Gastroesophageal sphincter (tissue), 3 donors: ENCODE measurements around the gene DOCK10.

ENCODE experiments used
- CTCF ChIP-seq, 4 experiments: fragments of 200-600 bp in 2 of 4; fragments of 450-650 bp in 2 of 4; sonication (generic) in 1 of 4; IDR thresholded peaks; one replicate each; pipeline ENCODE4 v1.5.1; 2017 to 2019; ENCODE audit warnings: antibody characterized with exemption in 4 of 4, mild to moderate bottlenecking in 2 of 4, moderate library complexity in 2 of 4
- EP300 ChIP-seq: sonication (generic); formaldehyde crosslinking; IDR thresholded peaks from one replicate; pipeline ENCODE4 v1.6.1; 2017; ENCODE audit warnings: antibody characterized with exemption, mild to moderate bottlenecking
- POLR2A ChIP-seq, 2 donors: fragments of 450-650 bp; IDR thresholded peaks; one replicate each; pipeline ENCODE4 v1.6.1; 2017; ENCODE audit warnings: antibody characterized with exemption in 2 of 2, mild to moderate bottlenecking in 2 of 2, moderate library complexity in 1 of 2
- POLR2AphosphoS5 ChIP-seq: sonication (generic); formaldehyde crosslinking; IDR thresholded peaks from one replicate; pipeline ENCODE4 v1.6.1; 2017; ENCODE audit warnings: antibody characterized with exemption

- TF ChIP-seq POLR2A (IDR thresholded peaks at IDR 0.05): no peak
- TF ChIP-seq CTCF (IDR thresholded peaks at IDR 0.05): no peak
- TF ChIP-seq POLR2AphosphoS5: no peak
- no peak for TF ChIP-seq EP300
Observed at GRCh38 chr2:225028572-225028971, 13.7 kb downstream of the DOCK10 start.
